Activated gamma-delta T cell treated with Interleukin-2 at 50 U/mL for 16 hours (primary cell): ENCODE results near the gene BCAM.
"Not testable (repeated sequence)": the region's sequence is repeated elsewhere in the genome, so short reads cannot be mapped to it uniquely, and the experiment has no call there.

Source experiments
- DNase-seq: peaks from one replicate; pipeline ENCODE4 v3.0.0-alpha.2; 2020

The BCAM gene

DNA sequence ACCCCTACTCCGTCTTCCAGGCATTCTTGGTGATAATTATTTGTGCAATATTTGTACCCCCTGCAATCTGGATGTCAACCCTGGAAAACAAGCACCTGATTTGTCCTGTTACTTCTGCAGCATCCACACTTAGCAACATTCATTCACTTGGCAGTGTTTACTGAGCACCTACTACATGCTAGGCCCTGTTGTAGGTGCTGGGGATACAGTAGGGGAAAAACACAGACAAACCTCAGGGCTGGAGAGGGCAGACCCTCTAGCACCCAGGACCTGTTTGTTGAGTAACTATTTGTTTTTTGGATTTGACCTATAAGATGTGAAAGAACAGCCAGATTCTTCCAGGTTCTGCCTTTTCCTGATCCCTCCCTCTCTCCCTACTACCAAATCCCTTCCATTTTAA is 46.7 kb downstream of the BCAM start:
- DNase-seq, result no peak

DNA sequence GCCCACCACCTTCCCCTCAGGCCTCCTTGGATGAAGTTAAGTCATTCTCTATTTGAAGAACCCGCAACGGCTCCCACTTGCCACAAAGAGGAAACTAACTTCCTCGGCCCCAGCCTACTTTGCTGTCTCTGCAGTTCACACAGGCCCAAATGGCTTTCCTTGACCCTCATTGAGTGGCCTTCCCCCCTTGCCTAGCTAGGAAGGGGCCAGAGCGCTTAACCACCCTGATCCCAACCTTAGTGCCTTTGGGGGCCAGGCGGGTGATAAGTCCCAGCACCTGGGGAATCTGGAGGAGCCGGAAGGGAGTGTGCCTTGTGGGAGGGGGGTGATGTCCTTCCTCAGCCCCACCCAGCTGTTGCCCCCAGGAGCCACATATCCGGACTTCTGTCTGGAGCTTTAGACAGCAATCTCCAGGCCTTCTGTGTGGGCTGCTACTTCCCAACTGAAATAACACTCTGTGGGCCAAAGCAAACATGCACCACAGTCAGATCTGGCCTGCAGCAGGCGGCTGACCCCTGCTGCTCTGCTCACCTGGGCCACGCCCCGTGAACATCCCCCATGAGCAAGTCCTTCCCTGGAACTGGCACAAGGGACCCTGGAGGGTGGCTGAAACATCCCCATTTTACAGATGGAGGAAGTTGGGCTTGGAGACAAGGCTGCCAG is 47.6 kb downstream of the BCAM start:
- no peak for DNase-seq

DNA sequence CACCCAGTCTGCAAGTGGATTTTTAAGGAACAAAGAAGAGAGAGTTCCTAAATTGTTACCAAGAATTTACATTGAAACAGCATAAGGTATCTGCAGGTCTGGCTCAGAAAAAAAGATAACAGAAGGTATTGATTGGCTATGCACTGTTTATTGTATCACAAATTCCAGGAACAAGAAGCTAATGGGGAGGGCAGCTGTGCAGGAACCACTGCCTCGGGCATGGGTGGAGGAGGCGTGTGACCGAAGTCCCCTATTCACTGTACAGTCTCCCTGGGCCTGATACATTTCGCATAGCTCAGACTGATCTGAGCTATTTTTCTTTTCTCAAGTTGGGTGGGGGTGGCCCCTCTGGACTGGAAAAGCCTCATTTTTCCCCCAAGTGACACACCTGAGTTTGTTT is 48.9 kb downstream of the BCAM start:
- DNase-seq, result no peak

GRCh38 chr19:44861576-44861975 is 52.7 kb downstream of the BCAM start:
- DNase-seq, result not testable (repeated sequence)

DNA sequence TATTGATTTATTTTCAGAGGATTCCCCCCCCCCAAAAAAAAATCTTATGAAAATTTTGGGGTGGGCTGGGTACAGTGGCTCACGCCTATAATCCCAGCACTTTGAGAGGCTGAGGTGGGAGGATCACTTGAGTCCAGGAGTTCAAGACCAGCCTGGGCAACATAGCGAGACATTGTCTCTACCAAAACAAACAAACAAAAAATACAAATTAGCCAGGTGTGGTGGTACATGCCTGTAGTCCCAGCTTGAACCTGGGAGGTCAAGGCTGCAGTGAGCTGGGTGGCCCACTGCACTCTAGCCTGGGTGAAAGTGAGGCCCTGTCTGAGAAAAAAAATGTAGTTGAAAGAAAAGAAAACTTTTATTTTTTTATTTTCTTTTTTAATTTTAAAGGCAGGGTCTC is 55.1 kb downstream of the BCAM start:
- no peak for DNase-seq

GRCh38 chr19:44865196-44865767 is 56.4 kb downstream of the BCAM start:
- no peak for DNase-seq

GRCh38 chr19:44866664-44867063 is 57.8 kb downstream of the BCAM start:
- no peak for DNase-seq

- no peak for DNase-seq
These were observed 58.7 kb downstream of the BCAM start for GRCh38 chr19:44867578-44867977.

DNA sequence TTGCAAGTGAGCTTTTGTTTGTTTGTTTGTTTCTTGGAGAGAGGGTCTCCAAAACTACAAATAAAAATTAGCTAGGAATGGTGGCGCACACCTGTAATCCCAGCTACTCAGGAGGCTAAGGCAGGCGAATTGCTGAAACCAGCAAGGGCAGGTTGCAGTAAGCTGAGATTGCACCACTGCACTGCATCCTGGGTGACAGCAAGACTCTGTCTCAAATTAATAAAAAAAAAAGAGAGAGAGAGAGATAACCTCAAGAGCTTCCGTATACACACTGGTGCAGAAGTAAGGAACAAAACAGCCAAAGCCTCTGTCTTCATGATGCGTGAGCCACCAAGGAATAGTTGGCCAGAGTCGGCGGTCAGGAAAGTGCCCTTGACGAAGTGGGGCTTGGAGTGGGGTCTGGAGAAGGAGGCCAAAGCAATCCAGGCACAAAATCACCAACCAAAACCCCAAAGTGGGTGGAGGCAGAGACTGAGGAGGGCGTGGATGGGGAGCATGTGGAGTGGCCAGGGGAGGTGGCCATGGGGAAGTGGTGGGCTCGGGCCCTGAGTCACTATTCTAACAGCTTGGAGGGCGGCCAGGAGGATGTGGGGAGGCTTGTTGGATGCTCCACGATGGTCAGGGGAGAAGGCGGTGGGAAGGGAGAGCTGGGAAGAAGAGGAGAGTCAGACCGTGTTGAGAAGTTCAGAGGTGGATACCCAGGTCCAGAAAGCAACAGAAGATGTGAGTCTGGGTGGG is 61.0 kb downstream of the BCAM start:
- DNase-seq, result no peak
